Stimulated activated CD8-positive, alpha-beta memory T cell treated with anti-CD3 and anti-CD28 coated beads, Interleukin-2, amount 100 ng/mL, for 48 hours (primary cell): ENCODE results near the gene PLAAT3.
"Not testable (repeated sequence)": the region's sequence is repeated elsewhere in the genome, so short reads cannot be mapped to it uniquely, and the experiment has no call there.

Experiments used
- DNase-seq, 2 donors: peaks; one replicate each; pipeline ENCODE4 v3.0.0-alpha.2; 2020; ENCODE audit warnings: low read depth in 2 of 2

The PLAAT3 gene

GRCh38 chr11:63537293-63538101, 76.7 kb downstream of the PLAAT3 start:
- no peak for DNase-seq

- no peak for DNase-seq
These were observed 77.5 kb downstream of the PLAAT3 start, which contains the start of gene PLAAT4 for GRCh38 chr11:63536669-63537292. TSS of gene PLAAT4 (plus strand) at chr11:63536808. CDS start at chr11:63536869, 61 bp downstream.

- no peak for DNase-seq
These were observed 78.5 kb downstream of the PLAAT3 start for GRCh38 chr11:63535734-63536133.

- no peak for DNase-seq
These were observed 79.3 kb downstream of the PLAAT3 start for GRCh38 chr11:63534895-63535461.

- DNase-seq = no peak
These were observed 80.2 kb downstream of the PLAAT3 start for GRCh38 chr11:63534076-63534475.

- DNase-seq = no peak
These were observed 81.3 kb downstream of the PLAAT3 start for GRCh38 chr11:63532799-63533475.

GRCh38 chr11:63532117-63532516, 82.1 kb downstream of the PLAAT3 start:
- DNase-seq = no peak

- DNase-seq = not testable (repeated sequence)
These were observed 83.0 kb downstream of the PLAAT3 start for GRCh38 chr11:63531074-63531792.

- DNase-seq = no peak
These were observed 84.2 kb downstream of the PLAAT3 start for GRCh38 chr11:63530021-63530420.

GRCh38 chr11:63529373-63529772, 84.9 kb downstream of the PLAAT3 start:
- DNase-seq = not testable (repeated sequence)

GRCh38 chr11:63528729-63529278, 85.4 kb downstream of the PLAAT3 start:
- not testable (repeated sequence) for DNase-seq

- not testable (repeated sequence) for DNase-seq
These were observed 86.1 kb downstream of the PLAAT3 start for GRCh38 chr11:63528156-63528555.

GRCh38 chr11:63527667-63528066, 86.6 kb downstream of the PLAAT3 start:
- DNase-seq = no peak
